Fibroblast of lung (primary cell): ENCODE measurements around the gene NTPCR.

Source experiments
- CTCF ChIP-seq, 2 donors: IDR thresholded peaks in 1 of 2; conservative IDR thresholded peaks in 1 of 2; 1 replicate in 1 of 2; 2 replicates in 1 of 2; pipeline ENCODE4 v1.5.1; 2011 to 2012; ENCODE audit warnings: low read length in 2 of 2, control low read depth in 1 of 2, inconsistent platforms in 1 of 2, low read depth in 1 of 2, mild to moderate bottlenecking in 1 of 2
- EZH2 ChIP-seq: IDR thresholded peaks from 2 replicates; pipeline ENCODE4 v1.5.1; 2012; ENCODE audit warnings: low read length, control low read depth, mild to moderate bottlenecking; ENCODE audit errors: missing control alignments

GRCh38 chr1:232974971-232975370 lies 24.6 kb downstream of the NTPCR start:
- TF ChIP-seq CTCF (conservative IDR thresholded peaks at IDR 0.05 in 1 of 2, IDR thresholded peaks at IDR 0.05 in 1 of 2; ENCODE audit: low read depth in 1 of 2, low read length in 2 of 2) (no peak), EZH2 (no peak)
